ENCODE measurements around the gene RAP1GAP2.

The RAP1GAP2 gene

DNA sequence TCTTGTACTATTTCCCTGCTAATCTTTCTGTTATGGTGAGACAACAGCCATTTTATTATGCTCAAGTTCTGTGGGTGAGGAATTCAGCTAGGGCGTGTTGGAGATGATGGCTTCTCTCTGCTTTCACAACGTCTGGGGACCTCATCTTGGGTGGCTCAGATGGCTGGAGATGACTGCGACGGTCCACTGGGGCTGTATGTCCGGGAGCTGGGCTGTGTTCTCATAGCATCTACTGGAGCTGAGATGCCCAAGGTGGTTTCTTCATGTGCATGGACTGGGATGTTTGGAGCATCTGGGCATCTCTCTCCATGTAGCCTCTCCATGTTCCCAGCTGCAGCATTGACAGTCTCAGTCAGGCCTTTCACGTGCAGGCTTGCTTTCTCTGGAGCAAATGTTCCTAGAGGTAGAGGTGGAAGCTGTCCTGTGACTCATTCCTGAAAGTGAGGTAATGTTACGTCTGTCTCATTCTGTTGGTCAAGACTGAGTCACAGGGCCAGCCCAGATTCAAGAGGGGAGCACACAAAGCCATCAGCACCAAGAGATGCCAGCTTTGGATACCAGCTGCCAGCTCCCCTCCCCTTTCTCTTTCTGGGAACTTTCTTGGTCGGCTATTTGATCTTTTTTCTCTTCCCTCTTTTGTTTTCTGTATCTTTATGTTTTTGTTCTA is 96.2 kb downstream of the RAP1GAP2 start:
- no peaks in the 10 kb centered on the region for H3K9me3 ChIP-seq (ENCODE audit: low read length)
- H3K27ac ChIP-seq (ENCODE audit: low read depth, low read length, poor library complexity, severe bottlenecking): no peak overlapping the region
- H3K9ac ChIP-seq (ENCODE audit: low read length): no peak overlapping the region
- H4K20me1 ChIP-seq (ENCODE audit: insufficient read depth, low read length): no peaks in the 10 kb centered on the region
- no peak for TF ChIP-seq EZH2 (IDR thresholded peaks at IDR 0.05; ENCODE audit: borderline replicate concordance, low read length)
- no peaks in the 10 kb centered on the region for H3K27me3 ChIP-seq (ENCODE audit: insufficient read depth, low read length)
- H3K9me2 ChIP-seq (ENCODE audit: low read depth, low read length): no peaks in the 10 kb centered on the region
- H3K4me2 ChIP-seq (ENCODE audit: low read length): no peak overlapping the region
- H3K79me2 ChIP-seq (ENCODE audit: insufficient read depth, low read length): no peaks in the 10 kb centered on the region
- no peaks in the 10 kb centered on the region for H3K4me1 ChIP-seq (ENCODE audit: insufficient read depth, low read length, severe bottlenecking)
- H3K36me3 ChIP-seq (ENCODE audit: insufficient read depth, low read length): no peaks in the 10 kb centered on the region
- H3F3A ChIP-seq (ENCODE audit: insufficient read depth, low read length): no peaks in the 10 kb centered on the region
- no peak overlapping the region for H3K4me3 ChIP-seq (ENCODE audit: low read depth, low read length, poor library complexity, severe bottlenecking)
- H2AFZ ChIP-seq (ENCODE audit: low read length): no peak overlapping the region

DNA sequence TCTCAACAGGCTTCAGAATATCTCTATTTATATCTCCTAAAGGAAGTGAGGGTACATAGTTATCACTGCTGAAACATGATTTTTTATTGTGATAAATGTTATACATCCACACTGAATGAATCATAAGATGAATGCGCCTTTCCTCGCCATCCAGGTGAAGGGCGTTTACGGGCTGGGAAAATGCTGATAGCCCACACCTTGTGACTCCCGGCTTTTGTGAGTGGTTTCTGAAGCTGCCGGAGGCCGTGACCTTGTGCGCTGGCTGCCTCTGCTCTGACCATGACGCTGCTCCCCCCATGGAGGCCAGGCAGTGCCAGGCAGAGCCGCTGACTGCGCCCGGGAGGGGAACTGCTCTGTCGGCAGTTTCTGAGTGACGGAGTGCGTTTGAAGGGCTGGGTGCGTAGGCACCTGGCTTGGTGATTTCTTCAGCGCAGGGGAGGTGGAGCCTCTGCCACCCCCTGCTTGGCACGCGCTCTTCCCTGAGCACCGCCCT is 97.2 kb downstream of the RAP1GAP2 start:
- no peaks in the 10 kb centered on the region for H4K20me1 ChIP-seq (ENCODE audit: insufficient read depth, low read length)
- no peaks in the 10 kb centered on the region for H3K36me3 ChIP-seq (ENCODE audit: insufficient read depth, low read length)
- H3K27me3 ChIP-seq (ENCODE audit: insufficient read depth, low read length): no peaks in the 10 kb centered on the region
- H3K4me3 ChIP-seq (ENCODE audit: low read depth, low read length, poor library complexity, severe bottlenecking): no peak overlapping the region
- H3K9me3 ChIP-seq (ENCODE audit: low read length): no peaks in the 10 kb centered on the region
- H3K9me2 ChIP-seq (ENCODE audit: low read depth, low read length): no peaks in the 10 kb centered on the region
- H3K9ac ChIP-seq (ENCODE audit: low read length): no peak overlapping the region
- no peak overlapping the region for H2AFZ ChIP-seq (ENCODE audit: low read length)
- H3K79me2 ChIP-seq (ENCODE audit: insufficient read depth, low read length): no peaks in the 10 kb centered on the region
- H3K27ac ChIP-seq (ENCODE audit: low read depth, low read length, poor library complexity, severe bottlenecking): no peak overlapping the region
- TF ChIP-seq, protein P1, sequence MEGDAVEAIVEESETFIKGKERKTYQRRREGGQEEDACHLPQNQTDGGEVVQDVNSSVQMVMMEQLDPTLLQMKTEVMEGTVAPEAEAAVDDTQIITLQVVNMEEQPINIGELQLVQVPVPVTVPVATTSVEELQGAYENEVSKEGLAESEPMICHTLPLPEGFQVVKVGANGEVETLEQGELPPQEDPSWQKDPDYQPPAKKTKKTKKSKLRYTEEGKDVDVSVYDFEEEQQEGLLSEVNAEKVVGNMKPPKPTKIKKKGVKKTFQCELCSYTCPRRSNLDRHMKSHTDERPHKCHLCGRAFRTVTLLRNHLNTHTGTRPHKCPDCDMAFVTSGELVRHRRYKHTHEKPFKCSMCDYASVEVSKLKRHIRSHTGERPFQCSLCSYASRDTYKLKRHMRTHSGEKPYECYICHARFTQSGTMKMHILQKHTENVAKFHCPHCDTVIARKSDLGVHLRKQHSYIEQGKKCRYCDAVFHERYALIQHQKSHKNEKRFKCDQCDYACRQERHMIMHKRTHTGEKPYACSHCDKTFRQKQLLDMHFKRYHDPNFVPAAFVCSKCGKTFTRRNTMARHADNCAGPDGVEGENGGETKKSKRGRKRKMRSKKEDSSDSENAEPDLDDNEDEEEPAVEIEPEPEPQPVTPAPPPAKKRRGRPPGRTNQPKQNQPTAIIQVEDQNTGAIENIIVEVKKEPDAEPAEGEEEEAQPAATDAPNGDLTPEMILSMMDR (IDR thresholded peaks at IDR 0.05; ENCODE audit: low read length): no peak
- TF ChIP-seq EZH2 (IDR thresholded peaks at IDR 0.05; ENCODE audit: borderline replicate concordance, low read length): no peak
- H3K4me1 ChIP-seq (ENCODE audit: insufficient read depth, low read length, severe bottlenecking): no peaks in the 10 kb centered on the region
- H3K4me2 ChIP-seq (ENCODE audit: low read length): no peak overlapping the region
- H3F3A ChIP-seq (ENCODE audit: insufficient read depth, low read length): no peaks in the 10 kb centered on the region

DNA sequence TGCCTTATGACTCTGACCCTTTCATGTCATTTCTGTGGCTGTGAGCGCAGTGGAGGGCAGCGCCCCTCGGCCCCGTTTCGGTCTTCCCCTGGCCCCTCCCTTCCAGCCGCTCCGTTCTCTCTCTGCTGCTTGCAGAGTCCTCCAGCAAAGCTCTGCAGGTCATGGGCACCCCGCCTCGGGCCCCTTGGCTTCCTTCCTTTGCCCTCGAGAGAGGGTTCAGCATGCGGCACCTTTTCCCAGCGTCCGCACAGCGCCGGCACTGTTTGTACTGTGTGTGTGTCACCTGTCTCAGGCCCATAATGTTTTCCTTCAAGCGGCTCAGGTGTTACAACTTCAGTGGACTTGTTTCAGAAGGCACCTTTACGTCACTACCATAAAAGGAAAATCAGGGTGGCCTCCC is 98.5 kb downstream of the RAP1GAP2 start:
- no peak overlapping the region for H3K4me3 ChIP-seq (ENCODE audit: low read depth, low read length, poor library complexity, severe bottlenecking)
- no peak overlapping the region for H3K9ac ChIP-seq (ENCODE audit: low read length)
- H3K9me2 ChIP-seq (ENCODE audit: low read depth, low read length): no peaks in the 10 kb centered on the region
- no peaks in the 10 kb centered on the region for H3K9me3 ChIP-seq (ENCODE audit: low read length)
- H2AFZ ChIP-seq (ENCODE audit: low read length): no peak overlapping the region
- TF ChIP-seq, protein P1 (IDR thresholded peaks at IDR 0.05; ENCODE audit: low read length): no peak
- no peak for TF ChIP-seq EZH2 (IDR thresholded peaks at IDR 0.05; ENCODE audit: borderline replicate concordance, low read length)
- no peaks in the 10 kb centered on the region for H3K79me2 ChIP-seq (ENCODE audit: insufficient read depth, low read length)
- no peaks in the 10 kb centered on the region for H3K27me3 ChIP-seq (ENCODE audit: insufficient read depth, low read length)
- H3F3A ChIP-seq (ENCODE audit: insufficient read depth, low read length): no peaks in the 10 kb centered on the region
- H4K20me1 ChIP-seq (ENCODE audit: insufficient read depth, low read length): no peaks in the 10 kb centered on the region
- H3K36me3 ChIP-seq (ENCODE audit: insufficient read depth, low read length): no peaks in the 10 kb centered on the region
- H3K4me2 ChIP-seq (ENCODE audit: low read length): no peak overlapping the region
- no peak overlapping the region for H3K27ac ChIP-seq (ENCODE audit: low read depth, low read length, poor library complexity, severe bottlenecking)
- H3K4me1 ChIP-seq (ENCODE audit: insufficient read depth, low read length, severe bottlenecking): no peaks in the 10 kb centered on the region

DNA sequence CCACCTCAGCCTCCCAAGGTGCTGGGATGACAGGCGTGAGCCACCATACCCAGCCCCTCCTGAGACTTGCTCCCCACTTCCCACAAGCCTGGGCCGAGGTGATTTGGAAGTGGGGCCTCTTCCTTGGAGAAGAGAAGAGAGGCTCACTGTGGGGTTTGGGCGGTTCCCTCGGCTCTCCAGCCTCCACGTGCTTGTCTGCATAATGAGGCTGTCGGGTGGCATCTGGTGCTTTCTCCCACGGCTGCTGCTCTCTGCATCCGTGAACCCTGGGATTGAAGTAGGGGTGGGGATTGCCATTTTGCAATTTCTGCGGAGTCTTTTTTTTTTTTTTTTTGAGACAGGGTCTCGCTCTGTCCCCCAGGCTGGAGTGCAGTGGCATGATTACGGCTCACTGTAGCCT is 101.4 kb downstream of the RAP1GAP2 start:
- H3K9me2 ChIP-seq (ENCODE audit: low read depth, low read length): no peaks in the 10 kb centered on the region
- H3K4me2 ChIP-seq (ENCODE audit: low read length): no peak overlapping the region
- no peak overlapping the region for H3K4me3 ChIP-seq (ENCODE audit: low read depth, low read length, poor library complexity, severe bottlenecking)
- no peaks in the 10 kb centered on the region for H3K79me2 ChIP-seq (ENCODE audit: insufficient read depth, low read length)
- H3K9ac ChIP-seq (ENCODE audit: low read length): no peak overlapping the region
- H3K4me1 ChIP-seq (ENCODE audit: insufficient read depth, low read length, severe bottlenecking): no peaks in the 10 kb centered on the region
- H3K36me3 ChIP-seq (ENCODE audit: insufficient read depth, low read length): no peaks in the 10 kb centered on the region
- no peaks in the 10 kb centered on the region for H3F3A ChIP-seq (ENCODE audit: insufficient read depth, low read length)
- no peaks in the 10 kb centered on the region for H4K20me1 ChIP-seq (ENCODE audit: insufficient read depth, low read length)
- TF ChIP-seq EZH2 (IDR thresholded peaks at IDR 0.05; ENCODE audit: borderline replicate concordance, low read length): no peak
- TF ChIP-seq, protein P1 (IDR thresholded peaks at IDR 0.05; ENCODE audit: low read length): no peak
- no peak overlapping the region for H3K27ac ChIP-seq (ENCODE audit: low read depth, low read length, poor library complexity, severe bottlenecking)
- H3K9me3 ChIP-seq (ENCODE audit: low read length): no peaks in the 10 kb centered on the region
- no peaks in the 10 kb centered on the region for H3K27me3 ChIP-seq (ENCODE audit: insufficient read depth, low read length)
- no peak overlapping the region for H2AFZ ChIP-seq (ENCODE audit: low read length)

All from OCI-LY1 (cell line).